ENCODE results near the gene COLEC12. TPM values are rescaled to one million over a fixed set of nuclear protein-coding genes. Genes with fewer than 3 reads are reported as not detected.

The COLEC12 gene
- total RNA-seq, 3 donors from 2014 or later: 2.4 to 12.1 (median 4.7) TPM

GRCh38 chr18:424071-424661 is 76.3 kb downstream of the COLEC12 start:
- Histone ChIP-seq H3K4me3 (no peak overlapping the region), H3K36me3 (ENCODE audit: low read depth) (no peaks in the 10 kb centered on the region), H3K4me1 (ENCODE audit: low read depth) (no peaks in the 10 kb centered on the region), H3K9me3 (no peaks in the 10 kb centered on the region)
- no peak for ATAC-seq
- DNase-seq: no peak
- no peak for TF ChIP-seq CTCF (IDR thresholded peaks at IDR 0.05)
- intact Hi-C loops (cut with DNase I, micrococcal nuclease): no loop called here

- Histone ChIP-seq H3K4me1 (ENCODE audit: low read depth) (no peaks in the 10 kb centered on the region), H3K4me3 (no peak overlapping the region), H3K36me3 (ENCODE audit: low read depth) (no peaks in the 10 kb centered on the region), H3K9me3 (no peaks in the 10 kb centered on the region)
- no peak for DNase-seq
- TF ChIP-seq CTCF (IDR thresholded peaks at IDR 0.05): no peak
- no peak for ATAC-seq
- intact Hi-C loops (cut with DNase I, micrococcal nuclease): no loop called here
These were observed 77.5 kb downstream of the COLEC12 start for GRCh38 chr18:422966-423365.

- no peaks in the 10 kb centered on the region for H3K4me1 ChIP-seq (ENCODE audit: low read depth)
- no peaks in the 10 kb centered on the region for H3K36me3 ChIP-seq (ENCODE audit: low read depth)
- no peak overlapping the region for H3K4me3 ChIP-seq
- intact Hi-C loops (cut with DNase I, micrococcal nuclease): no loop called here
- ATAC-seq (no peak), DNase-seq (no peak)
- TF ChIP-seq CTCF (IDR thresholded peaks at IDR 0.05): no peak
- no peaks in the 10 kb centered on the region for H3K9me3 ChIP-seq
These were observed 79.0 kb downstream of the COLEC12 start for GRCh38 chr18:421247-422155.

GRCh38 chr18:420661-421246 is 79.7 kb downstream of the COLEC12 start:
- H3K4me3 ChIP-seq: no peak overlapping the region
- DNase-seq (no peak), ATAC-seq (no peak)
- intact Hi-C loops (cut with DNase I, micrococcal nuclease): no loop called here
- no peaks in the 10 kb centered on the region for H3K9me3 ChIP-seq
- no peak for TF ChIP-seq CTCF (IDR thresholded peaks at IDR 0.05)
- no peaks in the 10 kb centered on the region for H3K36me3 ChIP-seq (ENCODE audit: low read depth)
- H3K4me1 ChIP-seq (ENCODE audit: low read depth): no peaks in the 10 kb centered on the region

DNA sequence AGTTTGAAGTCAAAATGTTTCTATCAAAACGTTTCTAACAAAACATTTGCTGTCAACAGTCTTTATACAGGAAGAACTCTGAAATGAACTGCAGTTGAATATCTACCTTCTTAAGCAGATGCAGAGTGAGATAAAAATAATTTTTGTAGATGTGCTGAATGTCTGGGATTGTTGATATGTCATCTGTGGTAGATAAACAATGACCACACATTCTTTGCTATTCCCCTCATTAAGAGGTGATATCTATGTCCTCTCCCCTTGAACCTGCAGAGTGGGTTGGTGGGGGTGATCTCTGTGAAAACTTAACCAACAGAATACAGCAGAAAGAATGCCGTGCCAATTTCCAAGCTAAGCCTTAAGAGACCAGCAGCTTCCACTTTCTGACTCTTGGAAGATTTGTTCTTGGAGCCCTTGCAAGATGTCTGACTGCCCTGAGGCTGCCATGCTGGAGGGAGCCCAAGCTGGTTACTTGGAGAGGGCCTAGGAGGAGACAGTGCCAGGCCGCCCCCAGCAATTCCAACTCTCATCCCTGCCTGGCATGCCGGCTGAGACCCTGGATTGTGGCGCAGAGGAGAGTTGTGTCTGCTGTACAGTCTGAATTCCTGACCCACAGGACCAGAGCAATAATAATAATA is 80.8 kb downstream of the COLEC12 start:
- intact Hi-C loops (cut with DNase I, micrococcal nuclease): no loop called here

More for the DNA sequence above, 80.8 kb downstream of the COLEC12 start:
- no peaks in the 10 kb centered on the region for H3K4me1 ChIP-seq (ENCODE audit: low read depth)
- H3K36me3 ChIP-seq (ENCODE audit: low read depth): no peaks in the 10 kb centered on the region
- no peak overlapping the region for H3K4me3 ChIP-seq
- ATAC-seq: no peak
- TF ChIP-seq CTCF (IDR thresholded peaks at IDR 0.05): no peak
- DNase-seq: no peak
- no peaks in the 10 kb centered on the region for H3K9me3 ChIP-seq
